Mesothelial cell of epicardium (in vitro differentiated cells): ENCODE results near the gene ATP6V1B1. TPM values are rescaled to one million over a fixed set of nuclear protein-coding genes. Genes with fewer than 3 reads are reported as not detected.

ENCODE experiments used
- DNase-seq, 2 experiments: peaks; one replicate each; pipeline ENCODE4 v3.0.0; 2021; ENCODE audit warnings: low spot score in 2 of 2; ENCODE audit not compliant: unreplicated experiment in 2 of 2
- H3K27ac Mint-ChIP-seq: 2 replicates; pipeline ENCODE4 v1.8.0; 2021; ENCODE audit warnings: mixed read lengths
- H3K27me3 Mint-ChIP-seq: 2 replicates; pipeline ENCODE4 v1.8.0; 2021; ENCODE audit warnings: low read depth, mixed read lengths
- H3K36me3 Mint-ChIP-seq: 2 replicates; pipeline ENCODE4 v1.8.0; 2021; ENCODE audit warnings: mixed read lengths
- H3K4me1 Mint-ChIP-seq: 2 replicates; pipeline ENCODE4 v1.8.0; 2021; ENCODE audit warnings: mixed read lengths
- H3K4me3 Mint-ChIP-seq: 2 replicates; pipeline ENCODE4 v1.8.0; 2021; ENCODE audit warnings: mild to moderate bottlenecking, moderate library complexity, mixed read lengths
- H3K9me3 Mint-ChIP-seq: 2 replicates; pipeline ENCODE4 v1.8.0; 2021; ENCODE audit warnings: mixed read lengths
- CTCF ChIP-seq: fragments of 200-600 bp; sonication (generic); IDR thresholded peaks from one replicate; pipeline ENCODE4 v1.5.0; 2021; ENCODE audit warnings: antibody characterized with exemption; ENCODE audit not compliant: unreplicated experiment
- total RNA-seq: library from RNA; stranded (reverse); gene quantifications from 3 replicates; pipeline ENCODE4 v1.2.1, GENCODE V29; 2021

The ATP6V1B1 gene
- total RNA-seq, 1 donor from 2014 or later = not detected

- H3K4me3 Mint-ChIP-seq = no peak overlapping the region
- H3K27me3 Mint-ChIP-seq = peaks cover 97% of the 10 kb centered on the region
- H3K27ac Mint-ChIP-seq = no peak overlapping the region
- no peak for TF ChIP-seq CTCF
- H3K9me3 Mint-ChIP-seq = no peaks in the 10 kb centered on the region
- DNase-seq = no peak
- H3K4me1 Mint-ChIP-seq = peaks cover 7% of the 10 kb centered on the region
- no peaks in the 10 kb centered on the region for H3K36me3 Mint-ChIP-seq
These were observed 29.2 kb upstream of the ATP6V1B1 start for GRCh38 chr2:70906439-70907005.

DNA sequence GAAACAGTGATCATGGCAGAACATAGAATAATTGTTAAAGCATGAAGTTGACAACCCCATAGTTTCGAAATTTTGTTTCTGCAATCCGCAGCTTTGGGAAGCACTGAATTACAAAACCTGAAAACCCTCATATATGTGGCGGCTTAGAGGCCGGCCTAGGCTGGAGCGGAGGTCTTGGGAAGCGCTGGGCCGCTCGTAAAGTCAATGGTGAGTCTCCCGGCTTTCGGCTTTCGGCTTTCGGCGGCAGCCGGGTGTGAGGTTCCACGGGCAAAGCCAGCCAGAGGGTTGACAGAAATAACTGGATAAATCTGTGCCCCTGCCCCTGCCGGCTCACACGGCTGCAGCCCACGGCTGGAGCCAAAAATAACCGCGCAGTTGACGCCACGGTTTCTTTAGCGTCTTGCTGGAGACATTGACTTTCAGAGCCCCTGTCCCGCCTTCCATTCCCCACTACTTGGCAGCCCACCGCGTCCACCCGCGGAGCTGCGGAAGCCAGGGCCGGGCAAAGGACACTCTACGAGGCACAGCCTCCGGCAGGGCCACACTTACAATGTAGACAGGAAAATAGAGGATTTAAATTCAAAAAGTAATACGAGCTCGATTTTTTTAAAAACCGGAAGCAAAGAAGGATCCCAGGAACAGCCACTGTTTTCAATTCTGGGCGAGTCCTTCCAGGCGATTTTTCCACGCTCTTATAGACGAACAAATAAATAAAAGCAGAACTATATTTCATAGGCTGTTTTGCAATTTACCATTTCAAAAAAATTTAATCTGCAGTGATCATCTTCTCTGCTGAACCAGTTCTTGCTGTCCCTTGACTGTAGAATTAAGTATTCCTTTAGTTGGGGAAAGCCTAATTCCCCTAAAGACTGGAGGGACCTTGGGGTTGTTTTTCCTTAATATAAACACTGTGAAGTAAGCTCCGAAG is 28.3 kb upstream of the ATP6V1B1 start:
- Mint-ChIP-seq H3K4me3 (peak overlapping the region; percentile 57), H3K36me3 (no peaks in the 10 kb centered on the region), H3K9me3 (no peaks in the 10 kb centered on the region), H3K27ac (no peak overlapping the region), H3K4me1 (peaks cover 2% of the 10 kb centered on the region), H3K27me3 (peaks cover 97% of the 10 kb centered on the region)
- DNase-seq = no peak
- no peak for TF ChIP-seq CTCF

- no peak overlapping the region for H3K27ac Mint-ChIP-seq
- H3K27me3 Mint-ChIP-seq = peaks cover 70% of the 10 kb centered on the region
- no peaks in the 10 kb centered on the region for H3K4me1 Mint-ChIP-seq
- H3K4me3 Mint-ChIP-seq = no peak overlapping the region
- H3K9me3 Mint-ChIP-seq = peaks cover 7% of the 10 kb centered on the region
- TF ChIP-seq CTCF = no peak
- no peaks in the 10 kb centered on the region for H3K36me3 Mint-ChIP-seq
- no peak for DNase-seq
These were observed 19.4 kb upstream of the ATP6V1B1 start for GRCh38 chr2:70916291-70916690.

DNA sequence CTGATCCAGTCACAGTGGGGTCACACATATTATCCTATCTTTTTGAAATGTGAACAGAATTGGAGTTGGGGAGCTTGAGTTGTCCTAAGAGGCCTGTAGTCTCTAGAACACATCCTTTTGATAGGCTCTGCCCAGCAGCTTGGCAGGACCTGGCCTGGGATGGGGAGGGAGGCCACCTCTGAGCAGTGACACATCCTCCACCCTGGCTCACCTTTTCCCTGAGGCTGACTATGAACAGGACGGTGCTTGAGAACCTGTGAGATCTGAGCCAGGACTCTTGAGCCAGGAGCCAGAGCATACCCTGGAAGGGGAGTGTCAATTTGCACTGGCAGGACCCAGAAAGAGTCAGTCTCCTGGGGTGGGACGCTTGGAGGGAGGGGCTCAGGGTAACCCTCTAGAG is 17.7 kb upstream of the ATP6V1B1 start:
- Mint-ChIP-seq H3K27me3 (peaks cover 59% of the 10 kb centered on the region), H3K36me3 (no peaks in the 10 kb centered on the region), H3K27ac (no peak overlapping the region), H3K4me3 (no peak overlapping the region), H3K9me3 (peaks cover 7% of the 10 kb centered on the region), H3K4me1 (no peaks in the 10 kb centered on the region)
- no peak for DNase-seq
- TF ChIP-seq CTCF = no peak

DNA sequence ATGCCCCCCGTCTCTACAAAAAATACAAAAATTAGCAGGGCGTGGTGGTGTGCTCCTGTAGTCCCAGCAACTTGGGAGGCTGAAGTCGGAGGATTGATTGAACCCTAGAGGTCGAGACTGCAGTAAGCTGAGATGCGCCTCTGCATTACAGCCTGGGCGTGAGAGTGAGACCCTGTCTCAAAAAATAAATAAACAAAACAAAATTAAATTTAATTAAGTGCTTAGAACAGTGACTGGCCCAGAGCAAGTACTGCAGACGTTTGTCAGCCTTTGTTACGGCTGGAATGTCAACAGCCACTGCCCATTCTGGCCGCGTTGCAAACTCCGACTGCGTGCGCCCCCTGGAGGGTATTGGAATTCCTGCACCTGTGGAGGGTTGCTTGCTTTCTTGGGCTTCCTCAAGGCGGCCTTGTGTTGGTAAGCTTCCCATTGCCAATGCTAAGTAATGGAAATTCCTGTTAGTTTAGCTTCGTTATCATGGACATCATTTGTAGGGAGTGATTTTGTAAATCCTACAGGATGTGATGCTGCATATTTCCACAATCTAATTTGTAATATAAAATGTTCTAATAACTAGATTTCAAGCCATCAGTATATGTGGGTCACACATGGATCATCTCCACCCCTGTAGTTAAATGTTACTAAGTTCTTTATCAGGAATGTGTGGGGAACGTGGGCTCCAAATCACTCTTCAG is 15.9 kb upstream of the ATP6V1B1 start:
- peaks cover 7% of the 10 kb centered on the region for H3K9me3 Mint-ChIP-seq
- peaks cover 51% of the 10 kb centered on the region for H3K27me3 Mint-ChIP-seq
- TF ChIP-seq CTCF = peak; percentile 91
- no peaks in the 10 kb centered on the region for H3K4me1 Mint-ChIP-seq
- no peak overlapping the region for H3K27ac Mint-ChIP-seq
- H3K4me3 Mint-ChIP-seq = no peak overlapping the region
- peak in 1 of 2 experiments; percentile 86 for DNase-seq
- no peaks in the 10 kb centered on the region for H3K36me3 Mint-ChIP-seq
